Stimulated activated effector memory CD8-positive, alpha-beta T cell treated with anti-CD3 and anti-CD28 coated beads, Interleukin-12 subunit alpha, Interleukin-12 subunit beta, amount 100 ng/mL, for 72 hours (primary cell): ENCODE results near the gene PALMD.

Experiments
- ATAC-seq: fragments of 150-1000 bp; cut with Tn5 transposase; 2 replicates; pipeline ENCODE4 v1.10.0; 2021
- DNase-seq, 2 donors: peaks; one replicate each; pipeline ENCODE4 v3.0.0; 2021 to 2022; ENCODE audit warnings: low spot score in 2 of 2
- H3K27ac Mint-ChIP-seq: one replicate; pipeline ENCODE4 v1.8.0; 2022; ENCODE audit warnings: mild to moderate bottlenecking, mixed read lengths
- H3K36me3 Mint-ChIP-seq: one replicate; pipeline ENCODE4 v1.8.0; 2022; ENCODE audit warnings: mild to moderate bottlenecking, mixed read lengths
- H3K4me1 Mint-ChIP-seq: one replicate; pipeline ENCODE4 v1.8.0; 2022; ENCODE audit warnings: mixed read lengths
- H3K4me3 Mint-ChIP-seq: one replicate; pipeline ENCODE4 v1.8.0; 2022; ENCODE audit warnings: mild to moderate bottlenecking, mixed read lengths
- H3K9me3 Mint-ChIP-seq: one replicate; pipeline ENCODE4 v1.8.0; 2022; ENCODE audit warnings: mixed read lengths

Gene PALMD

GRCh38 chr1:99682291-99682751, 36.4 kb downstream of the PALMD start:
- no peak for ATAC-seq
- Mint-ChIP-seq H3K9me3 (no peaks in the 10 kb centered on the region), H3K4me1 (no peaks in the 10 kb centered on the region), H3K4me3 (no peak overlapping the region), H3K36me3 (no peaks in the 10 kb centered on the region), H3K27ac (no peak overlapping the region)
- no peak for DNase-seq

GRCh38 chr1:99685516-99686180, 39.7 kb downstream of the PALMD start:
- H3K9me3 Mint-ChIP-seq: no peaks in the 10 kb centered on the region
- DNase-seq (peak; percentile 12 to 66), ATAC-seq (peak; percentile 73)
- H3K27ac Mint-ChIP-seq: no peak overlapping the region
- H3K4me1 Mint-ChIP-seq: no peaks in the 10 kb centered on the region
- no peak overlapping the region for H3K4me3 Mint-ChIP-seq
- no peaks in the 10 kb centered on the region for H3K36me3 Mint-ChIP-seq

DNA sequence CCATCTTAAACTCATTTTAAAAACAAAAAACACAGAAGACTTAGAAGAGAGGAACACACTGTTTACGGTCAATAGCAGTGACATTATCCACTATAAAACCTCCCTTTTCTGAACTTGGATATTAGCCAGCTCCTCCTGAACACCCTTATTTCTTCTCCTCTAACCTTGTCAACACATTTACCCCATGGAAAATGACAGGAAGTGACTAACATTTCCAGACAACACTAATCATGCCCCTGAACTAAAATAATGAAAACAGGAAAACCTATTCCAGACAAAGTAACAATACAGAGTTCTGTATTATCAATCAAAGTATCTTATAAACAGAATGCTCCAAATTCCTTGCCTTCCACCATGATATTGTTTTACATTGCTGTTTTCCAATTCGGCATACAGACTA, 45.3 kb downstream of the PALMD start:
- no peaks in the 10 kb centered on the region for H3K9me3 Mint-ChIP-seq
- H3K4me3 Mint-ChIP-seq: no peak overlapping the region
- H3K4me1 Mint-ChIP-seq: no peaks in the 10 kb centered on the region
- DNase-seq (no peak), ATAC-seq (no peak)
- no peaks in the 10 kb centered on the region for H3K36me3 Mint-ChIP-seq
- no peak overlapping the region for H3K27ac Mint-ChIP-seq

- Mint-ChIP-seq H3K9me3 (no peaks in the 10 kb centered on the region), H3K27ac (no peak overlapping the region), H3K36me3 (no peaks in the 10 kb centered on the region), H3K4me3 (no peak overlapping the region), H3K4me1 (no peaks in the 10 kb centered on the region)
- DNase-seq: no peak
- ATAC-seq: no peak
These were observed 50.7 kb downstream of the PALMD start for GRCh38 chr1:99696616-99697015.

GRCh38 chr1:99697580-99697979, 51.7 kb downstream of the PALMD start:
- Mint-ChIP-seq H3K27ac (no peak overlapping the region), H3K4me3 (no peak overlapping the region), H3K9me3 (no peaks in the 10 kb centered on the region), H3K36me3 (no peaks in the 10 kb centered on the region), H3K4me1 (no peaks in the 10 kb centered on the region)
- DNase-seq (no peak), ATAC-seq (no peak)

DNA sequence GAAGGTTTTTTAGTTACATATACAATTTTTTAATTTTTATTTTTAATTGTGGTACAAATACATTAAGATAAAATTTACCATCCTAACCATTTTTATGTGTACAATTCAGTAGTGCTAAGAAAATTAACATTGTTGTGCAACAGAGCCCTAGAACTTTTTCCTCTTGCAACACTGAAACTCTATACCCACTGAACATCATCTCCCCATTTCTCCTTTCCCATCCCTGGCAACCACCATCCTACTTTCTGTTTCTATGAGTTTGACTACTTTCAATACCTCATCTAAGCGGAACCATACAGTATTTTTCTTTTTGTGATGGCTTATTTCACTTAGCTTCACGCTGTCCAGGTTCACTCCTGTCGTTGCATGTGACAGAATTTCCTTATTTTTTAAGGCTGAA, 54.1 kb downstream of the PALMD start:
- Mint-ChIP-seq H3K4me3 (no peak overlapping the region), H3K9me3 (no peaks in the 10 kb centered on the region), H3K27ac (no peak overlapping the region), H3K36me3 (no peaks in the 10 kb centered on the region), H3K4me1 (peaks cover 6% of the 10 kb centered on the region)
- ATAC-seq (no peak), DNase-seq (no peak)

- ATAC-seq (no peak), DNase-seq (no peak)
- Mint-ChIP-seq H3K4me3 (no peak overlapping the region), H3K4me1 (peaks cover 6% of the 10 kb centered on the region), H3K9me3 (no peaks in the 10 kb centered on the region), H3K36me3 (no peaks in the 10 kb centered on the region), H3K27ac (no peak overlapping the region)
These were observed 56.3 kb downstream of the PALMD start for GRCh38 chr1:99702221-99702620.

GRCh38 chr1:99704356-99704816, 58.5 kb downstream of the PALMD start:
- ATAC-seq (no peak), DNase-seq (no peak)
- no peaks in the 10 kb centered on the region for H3K9me3 Mint-ChIP-seq
- H3K4me1 Mint-ChIP-seq: peaks cover 6% of the 10 kb centered on the region
- peak overlapping the region; percentile 9 for H3K4me3 Mint-ChIP-seq
- H3K36me3 Mint-ChIP-seq: no peaks in the 10 kb centered on the region
- no peak overlapping the region for H3K27ac Mint-ChIP-seq

DNA sequence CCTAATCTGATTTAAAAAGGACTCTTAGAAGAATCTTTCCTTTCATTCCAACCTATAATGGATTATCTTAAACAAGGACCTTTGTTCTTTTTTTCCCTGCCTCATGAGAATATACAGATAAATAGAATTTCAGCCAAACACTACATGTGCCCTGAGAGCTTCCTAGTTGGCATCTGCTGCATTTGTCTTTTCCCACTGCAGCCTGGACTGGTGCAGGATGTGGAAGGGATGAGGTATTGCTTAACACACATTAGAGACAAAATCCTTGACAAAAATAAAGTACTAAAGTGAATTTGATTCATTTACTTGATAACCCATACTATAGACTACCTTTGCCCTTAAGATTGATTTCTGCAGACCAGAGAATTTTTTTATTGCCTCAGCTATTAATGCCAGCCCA, 59.5 kb downstream of the PALMD start:
- peaks cover 10% of the 10 kb centered on the region for H3K4me1 Mint-ChIP-seq
- DNase-seq (no peak), ATAC-seq (no peak)
- H3K4me3 Mint-ChIP-seq: no peak overlapping the region
- H3K9me3 Mint-ChIP-seq: no peaks in the 10 kb centered on the region
- no peak overlapping the region for H3K27ac Mint-ChIP-seq
- no peaks in the 10 kb centered on the region for H3K36me3 Mint-ChIP-seq

DNA sequence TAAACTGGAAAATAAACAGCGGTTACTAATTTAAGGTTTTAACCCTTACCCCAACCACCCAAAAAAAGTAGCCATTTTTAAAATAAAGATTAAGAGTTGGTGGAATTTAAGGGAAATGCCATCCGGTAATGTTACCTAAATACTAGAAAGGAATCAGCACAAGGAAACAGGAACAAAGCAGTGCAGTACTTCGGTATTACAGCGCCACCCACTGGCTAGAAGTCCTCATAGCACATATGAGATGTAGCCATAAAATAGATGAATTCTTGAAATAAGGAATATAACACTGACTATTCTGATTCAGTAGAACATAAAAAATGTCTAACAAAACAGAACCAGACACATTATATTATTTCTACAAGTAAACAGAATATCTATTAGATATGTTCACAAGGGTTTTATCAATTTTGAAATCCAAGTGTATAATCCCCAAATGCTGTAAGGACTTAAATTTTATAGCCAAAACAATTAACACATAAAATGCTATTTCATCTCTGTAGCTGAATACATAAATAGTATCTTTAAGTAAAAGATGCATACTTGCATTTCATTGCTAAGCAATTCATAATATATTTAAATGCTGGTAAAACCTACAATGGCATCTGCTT, 61.7 kb downstream of the PALMD start:
- H3K9me3 Mint-ChIP-seq: no peaks in the 10 kb centered on the region
- H3K36me3 Mint-ChIP-seq: no peaks in the 10 kb centered on the region
- no peak for ATAC-seq
- H3K4me3 Mint-ChIP-seq: no peak overlapping the region
- peaks cover 12% of the 10 kb centered on the region for H3K4me1 Mint-ChIP-seq
- DNase-seq: peak; percentile 37 to 70
- no peak overlapping the region for H3K27ac Mint-ChIP-seq

DNA sequence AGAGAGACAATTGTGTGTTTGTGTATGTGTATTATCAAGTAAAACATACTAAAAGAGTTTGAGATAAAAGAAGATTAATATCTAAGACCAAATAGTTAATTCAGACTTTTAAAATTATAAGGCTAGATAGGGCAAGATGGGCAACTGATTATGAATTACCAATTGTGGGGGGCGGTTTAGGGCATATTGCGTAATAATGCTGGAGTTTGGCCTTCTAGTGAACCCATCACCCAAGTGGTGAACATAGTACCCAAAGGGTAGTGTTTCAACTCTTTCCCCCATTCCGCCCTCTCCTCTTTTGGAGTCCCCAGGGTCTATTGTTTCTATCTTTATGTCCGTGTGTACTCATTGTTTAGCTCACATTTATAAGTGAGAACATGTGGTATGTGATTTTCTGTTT, 65.1 kb downstream of the PALMD start:
- Mint-ChIP-seq H3K4me3 (no peak overlapping the region), H3K27ac (no peak overlapping the region), H3K4me1 (peaks cover 6% of the 10 kb centered on the region), H3K36me3 (no peaks in the 10 kb centered on the region), H3K9me3 (no peaks in the 10 kb centered on the region)
- ATAC-seq (no peak), DNase-seq (no peak)

- Mint-ChIP-seq H3K36me3 (no peaks in the 10 kb centered on the region), H3K4me1 (peaks cover 6% of the 10 kb centered on the region), H3K27ac (no peak overlapping the region), H3K4me3 (no peak overlapping the region), H3K9me3 (no peaks in the 10 kb centered on the region)
- no peak for DNase-seq
- ATAC-seq: no peak
These were observed 67.1 kb downstream of the PALMD start for GRCh38 chr1:99713006-99713405.

DNA sequence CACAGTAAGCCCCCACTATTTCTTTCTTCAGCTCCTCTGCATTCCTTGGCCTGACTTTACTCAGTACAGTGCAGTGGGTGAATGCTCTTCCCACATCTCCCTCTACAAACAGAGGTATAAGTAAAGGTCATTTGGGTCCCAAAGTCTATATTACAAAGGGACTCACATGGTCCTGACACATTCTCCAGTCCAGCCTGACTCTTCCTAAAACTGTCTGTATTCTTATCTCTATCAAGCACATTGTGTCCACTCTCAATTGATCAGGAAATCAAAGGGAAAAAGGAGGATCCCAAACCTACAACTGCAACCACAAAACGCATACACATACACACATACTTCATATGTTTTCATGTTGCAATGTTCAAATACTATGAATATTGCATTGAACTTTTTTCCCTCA, 71.1 kb downstream of the PALMD start:
- no peaks in the 10 kb centered on the region for H3K4me1 Mint-ChIP-seq
- H3K27ac Mint-ChIP-seq: no peak overlapping the region
- no peaks in the 10 kb centered on the region for H3K36me3 Mint-ChIP-seq
- H3K9me3 Mint-ChIP-seq: no peaks in the 10 kb centered on the region
- no peak for ATAC-seq
- no peak overlapping the region for H3K4me3 Mint-ChIP-seq
- DNase-seq: no peak

GRCh38 chr1:99723251-99723650, 77.3 kb downstream of the PALMD start:
- H3K4me1 Mint-ChIP-seq: no peaks in the 10 kb centered on the region
- no peaks in the 10 kb centered on the region for H3K36me3 Mint-ChIP-seq
- no peak for ATAC-seq
- H3K4me3 Mint-ChIP-seq: no peak overlapping the region
- H3K27ac Mint-ChIP-seq: no peak overlapping the region
- no peak for DNase-seq
- H3K9me3 Mint-ChIP-seq: no peaks in the 10 kb centered on the region

DNA sequence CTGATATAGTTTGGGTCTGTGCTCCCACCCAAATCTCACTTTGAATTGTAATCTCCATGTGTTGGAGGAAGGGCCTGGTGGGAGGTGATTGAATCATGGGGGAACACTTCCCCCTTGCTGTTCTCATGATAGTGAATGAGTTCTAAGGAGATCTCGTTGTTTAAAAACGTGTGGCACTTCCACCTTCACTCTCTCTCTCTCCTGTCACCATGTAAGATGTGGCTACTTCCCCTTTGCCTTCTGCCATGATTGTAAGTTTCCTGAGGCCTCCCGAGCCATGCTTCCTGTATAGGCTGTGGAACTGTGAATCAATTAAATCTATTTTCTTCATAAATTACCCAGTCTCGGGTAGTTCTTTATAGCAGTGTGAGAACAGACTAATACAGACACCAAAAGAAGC, 80.1 kb downstream of the PALMD start:
- DNase-seq: no peak
- Mint-ChIP-seq H3K9me3 (no peaks in the 10 kb centered on the region), H3K4me3 (no peak overlapping the region), H3K4me1 (no peaks in the 10 kb centered on the region), H3K27ac (no peak overlapping the region), H3K36me3 (no peaks in the 10 kb centered on the region)
- ATAC-seq: no peak

- H3K27ac Mint-ChIP-seq: no peak overlapping the region
- no peak overlapping the region for H3K4me3 Mint-ChIP-seq
- DNase-seq: no peak
These were observed 80.5 kb downstream of the PALMD start for GRCh38 chr1:99726407-99726806.

More at GRCh38 chr1:99726407-99726806, 80.5 kb downstream of the PALMD start:
- no peak for ATAC-seq
- Mint-ChIP-seq H3K36me3 (no peaks in the 10 kb centered on the region), H3K4me1 (no peaks in the 10 kb centered on the region), H3K9me3 (no peaks in the 10 kb centered on the region)
